Measurements from ENCODE around the gene RABGAP1L.
"Not testable (repeated sequence)": the region's sequence is repeated elsewhere in the genome, so short reads cannot be mapped to it uniquely, and the experiment has no call there.

Gene RABGAP1L

GRCh38 chr1:174297351-174297750 lies 138.0 kb downstream of the RABGAP1L start:
- DNase-seq (ENCODE audit: low read depth), result no peak

GRCh38 chr1:174301295-174302077 lies 142.2 kb downstream of the RABGAP1L start:
- no peak for DNase-seq (ENCODE audit: low read depth)

DNA sequence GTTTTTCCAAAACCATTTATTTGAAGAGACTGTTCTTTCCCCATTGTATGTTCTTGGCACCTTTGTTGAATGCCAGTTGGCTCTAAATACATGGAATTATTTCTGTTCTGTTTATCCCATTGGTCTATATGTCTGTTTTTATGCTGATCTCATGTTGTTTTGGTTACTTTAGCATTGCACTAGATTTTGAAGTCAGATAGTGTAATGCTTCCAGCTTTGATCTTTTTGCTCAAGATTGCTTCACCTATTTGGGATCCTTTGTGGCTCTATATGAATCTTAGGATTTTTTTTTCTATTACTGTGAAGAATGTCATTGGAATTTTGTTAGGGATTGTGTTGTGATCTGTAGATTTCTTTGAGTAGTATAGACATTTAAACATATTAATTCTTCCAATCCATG lies 149.3 kb downstream of the RABGAP1L start:
- DNase-seq (ENCODE audit: low read depth), result no peak

GRCh38 chr1:174309490-174309889 lies 150.2 kb downstream of the RABGAP1L start:
- no peak for DNase-seq (ENCODE audit: low read depth)

DNA sequence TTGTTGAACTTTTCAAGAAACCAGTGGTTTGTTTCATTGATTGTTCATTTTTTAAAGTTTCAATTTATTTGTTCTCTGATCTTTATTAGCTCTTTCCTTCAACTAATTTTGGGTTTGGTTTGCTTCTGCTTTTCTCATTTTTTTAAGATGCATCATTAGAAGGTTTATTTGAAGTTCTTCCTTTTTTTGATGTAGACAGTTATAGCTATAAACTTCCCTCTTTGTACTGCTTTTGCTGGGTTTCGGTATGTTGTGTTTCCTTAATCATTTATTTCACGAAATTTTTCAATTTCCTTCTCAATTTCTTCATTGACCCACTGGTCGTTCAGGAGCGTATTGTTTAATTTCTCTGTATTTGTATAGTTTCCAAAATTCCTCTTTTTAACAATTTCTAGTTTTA lies 155.1 kb downstream of the RABGAP1L start:
- DNase-seq (ENCODE audit: low read depth), result no peak

GRCh38 chr1:174315239-174315638 lies 155.9 kb downstream of the RABGAP1L start:
- DNase-seq (ENCODE audit: low read depth), result no peak

DNA sequence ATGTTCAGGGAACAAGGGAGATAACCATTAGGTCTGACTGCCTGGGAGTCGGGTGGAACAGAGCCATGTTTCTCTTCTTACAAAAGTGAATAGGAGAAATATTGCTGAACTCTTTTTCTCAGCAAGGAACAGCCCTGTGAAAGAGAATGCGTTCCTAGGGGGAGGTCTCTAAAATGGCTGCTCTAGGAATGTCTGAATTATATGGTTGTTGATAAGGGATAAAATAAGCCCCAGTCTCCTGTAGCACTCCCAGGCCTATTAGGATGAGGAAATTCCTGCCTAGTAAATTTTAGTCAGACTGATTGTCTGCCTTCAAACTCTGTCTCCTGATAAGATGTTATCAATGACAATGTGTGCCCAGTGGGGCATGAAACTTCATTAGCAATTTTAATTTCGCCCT lies 161.6 kb downstream of the RABGAP1L start:
- not testable (repeated sequence) for DNase-seq (ENCODE audit: low read depth)

GRCh38 chr1:174322202-174322862 lies 163.0 kb downstream of the RABGAP1L start:
- DNase-seq (ENCODE audit: low read depth), result no peak

DNA sequence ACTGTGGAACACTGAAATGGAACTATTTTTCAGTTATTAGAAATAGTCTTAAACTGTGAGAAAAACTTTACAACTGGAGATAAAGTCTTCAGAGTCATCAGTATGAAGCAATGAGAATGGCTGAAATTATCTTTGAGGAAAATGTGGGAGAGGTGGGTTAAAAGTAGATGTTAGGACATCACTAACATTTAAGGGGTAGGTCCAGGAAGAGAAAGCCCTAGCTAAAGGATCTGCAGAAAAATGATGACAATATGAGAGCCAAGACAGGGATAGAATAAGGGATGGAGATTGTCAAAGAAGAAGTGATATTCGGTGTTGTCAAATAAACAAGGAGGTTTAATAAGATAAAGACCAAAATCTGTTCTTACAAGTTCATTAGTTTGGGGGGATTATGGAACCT lies 165.2 kb downstream of the RABGAP1L start:
- no peak for DNase-seq (ENCODE audit: low read depth)

- no peak for DNase-seq (ENCODE audit: low read depth)
Measured at GRCh38 chr1:174324939-174325338, 165.6 kb downstream of the RABGAP1L start.

DNA sequence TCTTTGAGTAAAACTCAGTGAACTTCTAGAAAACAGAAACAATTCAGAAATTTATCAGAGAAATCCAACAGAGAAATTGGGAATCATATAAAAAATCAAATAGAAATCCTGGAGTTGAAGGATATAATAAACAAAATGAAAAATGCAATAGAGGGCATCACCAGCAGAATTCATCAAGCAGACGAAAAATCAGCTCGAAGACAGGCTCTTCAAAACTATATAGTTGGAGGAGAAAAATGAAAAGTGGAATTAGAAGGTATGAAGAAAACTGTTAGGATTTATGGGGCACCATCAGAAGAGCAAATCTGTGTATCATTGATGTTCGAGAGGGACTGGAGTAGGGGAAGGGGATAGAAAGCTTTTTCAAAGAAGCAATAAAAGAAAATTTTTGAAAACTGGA lies 167.0 kb downstream of the RABGAP1L start:
- no peak for DNase-seq (ENCODE audit: low read depth)

DNA sequence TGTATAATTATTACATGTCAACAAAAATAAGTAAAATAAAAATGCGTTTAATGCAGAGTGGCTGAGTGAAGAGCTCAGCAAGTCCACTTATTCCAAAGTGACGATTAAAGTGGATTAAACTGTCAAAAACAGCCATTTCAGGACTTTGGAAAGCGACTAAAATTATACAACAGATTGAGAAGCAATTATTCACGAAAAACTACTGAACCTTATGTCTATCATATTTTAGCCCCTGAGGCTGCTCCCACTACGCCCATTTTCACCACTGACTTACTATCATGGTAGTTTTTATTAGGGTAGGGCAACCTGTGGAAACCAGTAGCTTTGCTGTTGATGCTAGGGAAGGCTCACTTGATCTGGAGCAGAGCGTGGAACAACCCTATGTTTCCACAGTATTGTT lies 174.1 kb downstream of the RABGAP1L start:
- no peak for DNase-seq (ENCODE audit: low read depth)

- DNase-seq (ENCODE audit: low read depth), result no peak
Measured at GRCh38 chr1:174337000-174337681, 177.8 kb downstream of the RABGAP1L start.

DNA sequence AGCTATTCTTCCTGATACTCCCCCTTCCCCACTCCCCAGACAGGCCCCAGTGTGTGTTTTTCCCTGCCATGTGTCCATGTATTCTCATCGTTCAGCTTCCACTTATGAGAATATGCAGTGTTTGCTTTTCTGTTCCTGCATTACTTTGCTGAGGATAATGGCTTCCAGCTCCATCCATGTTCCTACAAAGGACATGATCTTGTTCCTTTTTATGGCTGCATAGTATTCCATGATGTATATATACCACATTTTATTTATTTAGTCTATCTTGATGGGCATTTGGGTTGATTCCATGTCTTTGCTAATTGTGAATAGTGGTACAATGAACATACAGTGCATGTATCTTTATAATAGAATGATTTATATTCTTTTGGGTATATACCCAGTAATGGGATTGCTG lies 181.1 kb downstream of the RABGAP1L start:
- not testable (repeated sequence) for DNase-seq (ENCODE audit: low read depth)

DNA sequence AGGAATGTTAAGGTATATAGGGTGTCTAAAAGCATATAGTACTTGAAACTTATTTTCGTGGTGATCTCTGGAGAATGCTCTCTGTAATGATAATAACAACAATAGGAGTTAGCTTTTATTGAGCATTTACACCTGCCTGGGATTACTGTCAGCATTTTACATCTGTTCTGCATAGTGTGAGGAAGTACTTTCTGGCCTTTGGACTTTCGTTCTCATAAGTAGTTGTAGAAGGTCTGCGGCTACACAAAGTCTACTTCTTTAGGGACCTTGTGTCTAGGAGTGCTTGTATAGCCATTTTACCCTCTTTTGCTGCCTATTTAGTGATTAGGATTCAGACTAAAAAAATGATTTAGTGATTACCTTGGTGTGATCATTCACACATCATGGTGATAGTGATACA lies 184.8 kb downstream of the RABGAP1L start:
- DNase-seq (ENCODE audit: low read depth), result no peak

DNA sequence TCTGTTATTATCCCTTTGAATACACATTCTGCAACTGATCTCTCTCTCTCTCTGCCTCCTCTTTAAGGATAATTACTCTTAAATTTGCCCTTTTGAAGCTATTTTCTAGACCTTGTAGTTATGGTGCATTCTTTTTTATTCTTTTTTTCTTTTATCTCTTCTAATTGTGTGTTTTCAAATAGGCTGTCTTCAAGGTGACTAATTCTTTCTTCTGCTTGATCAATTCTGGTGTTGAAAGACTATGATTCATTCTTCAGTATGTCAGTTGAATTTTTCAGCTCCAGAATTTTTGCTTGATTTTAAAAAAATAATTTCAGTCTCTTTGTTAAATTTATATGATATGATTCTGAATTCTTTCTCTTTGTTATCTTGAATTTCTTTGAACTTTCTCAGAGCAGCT lies 192.8 kb downstream of the RABGAP1L start:
- no peak for DNase-seq (ENCODE audit: low read depth)

- DNase-seq (ENCODE audit: low read depth), result no peak
Measured at GRCh38 chr1:174352883-174353608, 193.7 kb downstream of the RABGAP1L start.

- DNase-seq (ENCODE audit: low read depth), result no peak
Measured at GRCh38 chr1:174358344-174358743, 199.0 kb downstream of the RABGAP1L start.

DNA sequence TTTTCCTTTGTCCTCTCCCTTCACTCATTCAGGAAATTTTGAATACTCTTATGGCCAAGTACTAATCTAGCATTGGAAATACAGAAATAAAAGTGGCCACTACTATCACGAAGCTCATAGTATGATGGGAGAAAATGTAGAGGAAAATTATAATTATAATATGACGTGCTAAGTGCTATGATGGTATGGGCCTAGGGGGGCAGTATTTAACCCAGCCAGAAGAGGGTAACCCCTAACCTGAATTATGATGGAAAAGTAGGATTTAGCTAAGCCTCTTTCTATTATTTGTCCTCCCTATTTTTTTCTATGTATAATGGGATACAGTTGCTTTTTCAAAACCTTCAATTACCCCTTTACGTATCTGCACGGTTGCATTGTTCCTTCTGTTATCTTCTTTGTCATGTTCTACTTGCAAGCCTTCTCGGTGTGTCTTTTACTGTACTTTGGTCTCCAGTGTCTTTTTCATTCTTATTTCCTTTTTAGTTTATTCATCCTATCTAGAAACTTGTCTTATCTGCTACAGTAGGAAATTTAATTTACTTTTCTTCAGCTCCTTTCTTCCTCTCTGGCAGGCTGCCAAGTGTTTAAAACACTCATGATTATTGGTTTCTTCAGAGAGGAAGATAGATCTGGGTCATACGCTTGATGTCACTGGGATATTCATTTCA lies 199.6 kb downstream of the RABGAP1L start:
- DNase-seq (ENCODE audit: low read depth), result no peak

- DNase-seq (ENCODE audit: low read depth), result no peak
Measured at GRCh38 chr1:174359454-174359805, 200.1 kb downstream of the RABGAP1L start.

DNA sequence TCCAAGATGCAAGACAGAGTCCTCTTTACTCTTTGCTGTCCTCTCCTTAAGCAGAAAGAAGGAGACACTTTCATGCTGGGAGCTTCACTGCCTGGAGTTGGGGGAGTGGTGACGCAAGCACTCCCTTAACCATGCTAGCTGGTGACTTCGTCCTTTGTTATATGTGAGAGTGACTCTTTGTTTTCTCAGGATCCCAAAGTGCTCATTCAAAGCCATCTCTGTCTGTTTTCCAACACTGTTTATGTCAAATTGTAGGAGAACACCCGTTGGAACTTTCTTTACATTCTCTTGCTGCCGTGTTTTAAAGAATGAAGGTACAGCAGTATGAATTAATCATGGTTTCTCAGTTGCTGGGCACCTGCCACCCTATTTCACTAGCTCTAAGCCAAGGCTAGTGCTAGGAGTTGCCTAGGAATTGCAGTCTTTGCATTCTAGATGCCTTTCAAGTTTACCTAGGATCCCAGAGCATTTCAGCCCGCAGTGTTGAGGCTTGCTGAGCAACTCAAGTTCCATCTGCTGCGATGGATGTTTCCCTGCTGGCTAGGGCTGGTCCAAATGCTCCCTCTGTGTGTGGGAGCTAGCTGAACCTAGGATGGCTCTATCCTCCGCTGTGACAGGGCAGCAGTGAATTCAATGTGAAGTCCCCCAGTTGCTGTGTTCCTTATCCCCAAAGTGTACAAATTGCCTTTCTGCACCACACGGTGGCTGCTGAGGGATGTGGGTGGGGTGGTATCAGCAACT lies 205.8 kb downstream of the RABGAP1L start:
- DNase-seq (ENCODE audit: low read depth), result no peak
